HG03280 (cell line): ENCODE measurements around the gene NMUR1.

Source experiments
- ATAC-seq: cut with Tn5 transposase; IDR thresholded peaks from one replicate; pipeline ENCODE4 v1.9.1; 2021; ENCODE audit warnings: mild to moderate bottlenecking, moderate library complexity; ENCODE audit not compliant: unreplicated experiment

Gene NMUR1

DNA sequence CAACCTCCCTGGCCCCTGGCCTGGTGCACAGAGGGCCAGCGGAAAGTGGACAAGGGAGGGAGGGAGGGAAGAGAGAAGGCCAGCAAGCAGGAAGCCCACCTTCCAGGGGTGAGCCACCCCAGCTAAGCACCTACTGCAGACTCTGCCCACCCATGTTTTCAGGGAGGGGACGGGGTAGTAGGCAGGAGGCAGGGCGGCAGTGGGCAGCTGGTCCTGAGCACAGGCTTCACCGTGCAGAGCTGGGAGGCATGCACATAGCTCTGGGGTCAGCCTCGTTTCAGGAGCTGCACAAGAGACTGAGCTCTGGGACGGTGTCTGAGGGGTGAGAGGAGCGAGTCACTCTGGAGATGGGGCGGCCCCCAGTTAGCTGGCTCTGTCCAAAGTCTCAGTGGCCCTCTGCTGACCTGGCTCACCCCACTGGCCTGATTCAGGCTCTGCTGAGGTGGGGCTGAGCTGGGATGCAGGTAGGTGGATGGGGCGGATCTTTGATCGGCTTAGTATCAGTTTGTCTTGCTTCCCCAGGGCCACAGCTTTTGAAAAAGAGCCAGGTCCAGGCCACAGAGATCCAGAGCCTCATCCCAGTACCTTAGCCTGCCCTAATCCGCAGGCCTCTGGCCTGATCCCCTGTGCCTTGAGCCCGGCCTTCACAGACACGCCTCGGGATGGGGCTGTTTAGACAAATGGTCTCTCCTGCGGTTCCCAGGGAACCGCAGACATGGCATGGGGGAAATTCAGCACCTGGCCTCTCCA, 3.7 kb downstream of the NMUR1 start:
- ATAC-seq, result no peak

DNA sequence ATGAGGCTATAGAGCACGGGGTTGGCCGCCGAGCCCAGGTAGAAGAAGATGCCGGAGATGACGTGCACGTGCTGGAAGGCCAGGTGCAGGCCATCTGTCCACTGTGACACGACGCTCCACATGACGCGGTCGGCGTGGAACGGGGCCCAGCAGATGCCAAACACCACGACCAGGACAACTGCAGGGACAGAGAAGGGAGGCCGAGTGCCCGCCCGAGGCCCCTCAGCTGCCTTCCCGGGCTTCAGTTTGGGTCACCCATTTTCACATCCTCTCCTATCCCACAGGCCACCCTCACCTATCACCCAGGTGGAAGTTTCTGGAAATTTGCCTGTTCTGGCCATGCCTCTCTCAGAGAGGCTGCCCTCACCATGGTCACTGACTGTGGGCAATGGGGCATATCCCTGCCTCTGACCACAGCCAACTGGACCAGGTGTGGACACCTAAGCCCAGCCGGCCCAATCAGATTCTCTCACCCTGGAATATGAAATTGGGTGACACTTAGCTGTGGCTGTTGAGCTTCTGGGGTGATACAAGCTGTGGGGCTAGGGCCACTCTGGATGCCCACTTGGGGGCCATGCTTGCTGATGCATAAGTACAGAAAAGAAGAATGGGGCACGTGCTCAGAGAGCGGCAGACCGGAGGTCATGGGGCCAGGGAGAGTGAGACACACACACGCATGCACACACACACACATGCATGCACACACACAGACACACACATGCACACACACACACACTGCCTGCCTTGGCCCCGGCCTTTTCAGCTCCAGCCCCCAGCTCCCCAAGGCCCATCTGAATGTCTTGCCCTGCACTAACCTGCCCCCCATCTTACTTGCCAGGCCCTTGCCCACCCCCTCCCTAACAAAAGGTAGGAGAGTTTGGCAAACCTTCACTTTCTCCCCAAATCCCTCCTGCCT, 4.7 kb downstream of the NMUR1 start:
- no peak for ATAC-seq

DNA sequence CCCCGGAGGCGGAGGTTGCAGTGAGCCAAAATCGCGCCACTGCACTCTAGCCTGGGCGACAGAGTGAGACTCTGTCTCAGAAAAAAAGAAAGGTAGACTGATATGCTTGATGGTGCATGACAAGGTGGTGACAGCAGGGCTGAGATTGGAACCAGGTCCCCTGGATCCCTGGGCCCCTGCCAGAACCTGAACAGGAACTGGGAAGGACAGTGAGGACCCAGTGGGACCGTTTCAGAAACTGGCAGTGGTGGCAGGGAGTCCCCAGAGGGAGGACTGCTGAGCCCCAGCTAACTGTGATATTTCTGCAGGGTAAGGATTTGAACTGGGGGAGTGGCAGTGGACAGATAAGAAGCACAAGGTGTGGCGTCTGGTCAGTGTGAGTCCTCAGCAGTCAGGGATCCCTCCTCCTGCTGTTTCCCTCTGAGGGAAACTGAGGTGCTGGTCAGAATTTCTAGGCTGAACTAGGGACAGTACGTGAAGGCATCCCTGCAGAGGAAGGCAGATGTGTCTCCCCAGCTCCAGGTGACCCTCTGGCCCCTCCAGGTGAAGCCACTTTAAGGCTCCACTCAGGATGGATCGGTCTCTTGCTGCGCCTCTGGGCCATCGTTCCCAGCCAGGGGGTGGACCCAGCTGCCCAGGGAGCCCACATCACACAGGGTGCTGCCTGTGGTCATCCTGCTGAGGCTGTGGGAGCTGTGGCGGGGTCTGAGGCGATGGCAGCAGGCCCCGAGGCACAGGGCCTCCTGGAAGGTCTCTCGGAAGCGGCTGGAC, 5.6 kb downstream of the NMUR1 start:
- no peak for ATAC-seq

- no peak for ATAC-seq
These were observed 6.6 kb downstream of the NMUR1 start for GRCh38 chr2:231523451-231524285.

DNA sequence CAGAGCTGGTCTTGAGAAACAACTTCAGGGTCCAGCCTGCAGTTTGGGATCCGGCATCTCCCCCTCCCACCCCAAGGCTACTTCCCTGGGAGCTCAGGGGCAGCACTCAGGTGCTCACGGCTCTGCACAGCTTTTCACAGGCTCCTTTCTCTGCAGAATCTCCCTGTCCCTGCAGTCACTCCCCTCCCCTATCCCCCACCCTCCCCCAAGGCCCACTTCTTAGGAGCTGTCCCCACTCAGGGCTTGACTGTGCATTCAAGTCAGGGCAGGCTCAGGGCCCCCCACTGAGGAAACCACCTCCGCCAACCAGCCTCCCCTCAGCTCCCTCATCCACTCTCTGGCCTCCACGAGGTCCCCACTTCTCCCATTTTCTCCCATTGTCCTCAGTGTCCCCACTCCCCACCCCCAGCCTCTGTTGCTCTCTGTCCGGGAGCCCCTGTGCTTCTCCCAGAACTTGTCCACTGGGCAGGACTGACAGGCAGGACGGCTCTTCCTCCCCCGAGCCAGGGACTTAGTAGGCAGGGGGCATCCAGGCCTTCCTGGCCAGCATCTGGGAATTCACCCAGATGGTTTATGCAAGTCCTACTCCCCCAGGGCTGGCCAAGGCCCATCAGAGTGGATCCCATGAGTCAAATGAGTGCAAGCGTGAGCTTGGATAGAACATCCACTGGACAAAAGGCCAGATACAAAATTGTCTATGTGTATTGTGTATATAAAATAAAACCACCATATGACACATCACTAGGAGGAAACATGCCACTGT, 7.6 kb downstream of the NMUR1 start:
- no peak for ATAC-seq

DNA sequence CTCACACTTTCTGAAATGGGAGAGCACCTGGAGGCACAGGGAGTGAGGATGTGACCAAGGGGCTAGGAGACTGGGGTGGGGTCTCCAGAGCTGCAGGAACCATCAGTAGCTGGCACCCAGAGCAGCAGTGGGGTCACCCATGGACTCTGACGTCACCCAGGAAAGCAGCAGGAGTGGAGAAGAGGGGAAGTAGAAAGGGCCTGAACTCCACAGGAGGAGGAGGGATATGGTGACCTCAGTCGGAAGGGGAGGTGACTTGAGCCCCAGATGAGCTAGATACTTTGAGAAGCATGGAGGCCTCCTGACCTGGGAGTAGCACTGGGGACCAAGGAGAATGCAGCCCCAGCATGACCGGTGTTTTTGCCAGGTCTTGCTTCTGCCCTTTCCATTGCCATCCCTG, 8.8 kb downstream of the NMUR1 start:
- ATAC-seq, result no peak

DNA sequence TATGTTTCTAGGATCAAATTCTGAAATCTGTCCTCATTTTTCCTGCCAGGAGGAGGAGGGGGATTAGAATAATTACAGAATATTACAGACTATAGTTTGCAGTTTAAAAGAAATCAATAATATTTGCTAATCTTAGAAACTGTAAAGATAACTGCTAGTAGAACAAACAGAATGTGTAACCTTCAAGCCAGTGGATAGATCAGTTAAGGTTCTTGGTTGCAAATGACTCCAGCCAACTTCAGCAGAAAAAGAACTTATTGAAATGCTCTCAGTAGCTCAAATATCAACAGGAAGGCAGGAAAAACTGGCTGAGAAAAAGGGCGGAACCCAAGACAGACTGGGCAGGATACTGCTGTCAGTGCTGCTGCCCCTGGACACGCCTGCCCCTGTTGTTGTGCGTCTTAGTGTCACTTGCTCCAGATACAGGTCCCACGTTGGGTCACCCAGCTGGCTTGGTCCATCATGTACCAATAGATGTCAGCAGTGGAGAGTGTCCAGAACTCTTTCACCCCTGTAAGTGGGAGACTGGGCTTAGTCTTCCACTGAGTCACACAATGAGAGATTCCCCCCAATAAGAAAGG, 10.2 kb downstream of the NMUR1 start:
- ATAC-seq, result no peak

GRCh38 chr2:231518771-231519170, 11.5 kb downstream of the NMUR1 start:
- no peak for ATAC-seq

- ATAC-seq, result no peak
These were observed 14.6 kb downstream of the NMUR1 start for GRCh38 chr2:231515603-231516002.

- no peak for ATAC-seq
These were observed 15.3 kb downstream of the NMUR1 start for GRCh38 chr2:231514951-231515297.

- peak; percentile 97 for ATAC-seq
These were observed 15.9 kb downstream of the NMUR1 start for GRCh38 chr2:231514225-231514950.

- no peak for ATAC-seq
These were observed 16.5 kb downstream of the NMUR1 start for GRCh38 chr2:231513746-231514224.

DNA sequence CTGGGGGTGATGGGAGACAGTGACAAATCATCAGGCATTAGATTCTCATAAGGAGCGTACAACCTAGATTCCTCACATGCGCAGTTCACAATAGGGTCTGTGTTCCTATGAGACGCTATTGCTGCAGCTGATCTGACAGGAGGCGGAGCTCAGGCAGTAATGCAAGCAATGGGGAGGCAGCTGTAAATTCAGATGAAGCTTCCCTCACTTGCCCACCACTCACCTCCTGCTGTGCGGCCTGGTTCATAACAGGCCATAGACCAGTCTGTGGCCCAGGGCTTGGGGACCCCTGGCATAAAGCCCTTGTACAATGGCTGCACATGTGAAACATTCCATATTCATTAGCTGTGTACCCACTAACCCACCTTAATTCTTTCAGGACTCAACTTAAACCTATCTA, 18.0 kb downstream of the NMUR1 start:
- no peak for ATAC-seq

DNA sequence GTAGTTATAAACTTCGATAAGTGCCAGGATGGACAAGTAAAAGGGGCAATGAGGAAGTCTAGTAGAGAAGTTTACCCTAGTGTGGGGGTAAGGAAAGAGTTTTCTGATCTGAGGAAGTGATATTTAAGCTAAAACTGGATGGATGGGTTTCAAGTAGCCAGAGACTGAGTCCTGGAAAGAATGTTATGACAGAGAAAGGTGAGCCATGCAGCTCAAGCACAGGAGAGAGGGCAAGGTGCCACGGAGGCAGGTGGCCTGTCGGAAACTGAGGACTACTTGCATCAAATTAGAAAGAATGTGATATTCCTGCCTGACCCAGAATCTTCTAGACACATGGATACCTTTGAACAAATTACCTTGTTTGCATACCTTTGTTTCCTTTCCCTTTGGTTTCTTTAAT, 26.5 kb downstream of the NMUR1 start:
- no peak for ATAC-seq

DNA sequence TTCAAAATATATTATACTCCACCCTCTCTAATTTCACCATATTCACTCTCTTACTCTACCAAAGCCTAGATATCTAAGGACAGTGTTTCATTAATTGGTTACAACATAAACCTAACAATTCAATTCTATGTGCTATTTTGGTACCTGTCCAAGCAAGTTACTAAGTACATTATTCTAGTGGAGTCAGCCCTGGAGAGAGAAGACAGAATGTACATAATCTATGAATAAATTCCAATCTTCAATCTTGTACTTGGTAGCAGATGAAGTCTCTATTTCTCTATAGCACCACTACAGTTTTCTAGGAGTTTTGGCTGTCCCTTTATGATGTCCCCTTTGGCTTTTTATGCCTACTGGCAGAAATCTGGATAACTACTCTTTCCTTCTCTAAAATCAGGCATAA, 27.6 kb downstream of the NMUR1 start:
- no peak for ATAC-seq

DNA sequence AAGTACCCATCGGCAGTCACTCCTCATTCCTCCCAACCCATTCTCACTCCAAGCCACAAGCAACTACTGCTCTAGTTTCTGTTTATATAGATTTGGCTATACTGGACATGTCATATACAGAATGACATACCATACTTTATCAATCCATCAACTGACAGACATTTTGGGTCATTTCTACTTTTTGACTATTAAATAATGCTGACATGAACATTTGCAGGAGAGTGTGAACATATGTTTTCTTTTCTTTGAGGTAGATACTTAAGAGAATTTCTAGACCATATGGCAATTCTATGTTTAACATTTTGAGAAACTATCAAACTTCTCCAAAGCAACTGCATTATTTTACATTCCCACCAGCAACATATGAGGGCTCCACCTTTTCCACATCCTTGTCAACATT, 32.6 kb downstream of the NMUR1 start:
- ATAC-seq, result no peak

DNA sequence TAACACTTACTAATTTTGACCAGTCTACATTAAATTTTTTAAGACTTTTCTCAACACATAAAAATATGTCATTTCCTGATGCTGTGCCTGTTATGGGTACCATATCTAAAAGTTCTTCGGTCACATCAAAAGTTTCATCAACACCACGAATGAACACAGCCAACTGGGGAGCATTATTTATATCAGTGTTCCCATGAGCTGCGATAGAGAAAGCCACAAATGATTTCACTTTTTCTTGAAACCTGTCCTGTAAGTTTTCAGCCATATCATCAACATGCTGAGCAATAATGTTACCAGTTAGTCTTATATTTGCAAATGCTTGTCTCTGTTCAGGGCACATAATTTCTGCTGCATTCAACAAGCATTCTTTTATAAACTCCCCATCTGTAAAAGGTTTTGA, 35.6 kb downstream of the NMUR1 start:
- no peak for ATAC-seq

GRCh38 chr2:231490801-231491200, 39.4 kb downstream of the NMUR1 start:
- ATAC-seq, result no peak

DNA sequence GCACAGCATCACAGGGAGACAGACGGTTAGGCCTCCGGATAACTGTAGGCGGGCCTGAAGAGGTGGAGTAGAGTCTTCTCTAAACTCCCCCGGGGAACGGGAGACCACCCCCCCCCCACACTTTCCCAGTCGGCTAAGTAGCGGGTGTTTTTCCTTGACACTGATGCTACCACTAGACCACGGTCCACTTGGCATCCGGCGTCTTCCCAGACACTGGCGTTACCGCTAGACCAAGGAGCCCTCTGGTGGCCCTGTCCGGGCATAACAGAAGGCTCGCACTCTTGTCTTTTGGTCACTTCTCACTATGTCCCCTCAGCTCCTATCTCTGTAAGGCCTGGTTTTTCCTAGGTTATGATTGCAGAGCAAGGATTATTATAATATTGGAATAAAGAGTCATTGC, 40.3 kb downstream of the NMUR1 start:
- ATAC-seq, result no peak
